K562 (cell line): ENCODE measurements around the gene TTC9B. TPM values are rescaled to one million over a fixed set of nuclear protein-coding genes. Genes with fewer than 3 reads are reported as not detected.
A peak's percentile ranks its signal among the peaks of the same experiment; 100 is the strongest.

ENCODE experiments used
- ARID3A ChIP-seq: IDR thresholded peaks from 2 replicates; pipeline ENCODE4 v1.6.1; 2012; ENCODE audit warnings: low read depth, low read length, improper control_type of control experiment, borderline replicate concordance
- CCAR2 ChIP-seq: fragments of 200-400 bp; formaldehyde crosslinking; IDR thresholded peaks from 2 replicates; pipeline ENCODE4 v1.6.1; 2017; ENCODE audit warnings: mild to moderate bottlenecking, low read depth, low read length
- CTCF ChIP-seq, 3 experiments: IDR thresholded peaks in 2 of 3; conservative IDR thresholded peaks in 1 of 3; 2 replicates each; pipeline ENCODE4 v1.5.1; 2011 to 2012; ENCODE audit warnings: low read length in 3 of 3, mild to moderate bottlenecking in 3 of 3, control low read depth in 2 of 3, improper control_type of control experiment in 1 of 3, inconsistent platforms in 1 of 3, low read depth in 1 of 3, mixed read lengths in 1 of 3, moderate library complexity in 1 of 3; ENCODE audit not compliant: insufficient read depth in 2 of 3
- ELF2 ChIP-seq: fragments of 250-450 bp; sonication (Bioruptor Pico); IDR thresholded peaks from 2 replicates; pipeline ENCODE4 v1.5.0; 2021; ENCODE audit warnings: mild to moderate bottlenecking
- HNRNPUL1 ChIP-seq: fragments of 200-400 bp; formaldehyde crosslinking; IDR thresholded peaks from 2 replicates; pipeline ENCODE4 v1.6.1; 2017; ENCODE audit warnings: low read length
- MTA1 ChIP-seq: fragments of 450-650 bp; IDR thresholded peaks from 2 replicates; pipeline ENCODE4 v1.6.1; 2017; ENCODE audit warnings: borderline replicate concordance
- NFYB ChIP-seq: IDR thresholded peaks from 2 replicates; pipeline ENCODE4 v1.6.1; 2011; ENCODE audit warnings: mild to moderate bottlenecking, moderate library complexity; ENCODE audit not compliant: insufficient read length; ENCODE audit errors: extremely low read depth
- NR3C1 ChIP-seq: sonication (generic); formaldehyde crosslinking; IDR thresholded peaks from 2 replicates; pipeline ENCODE4 v1.8.1; 2022; ENCODE audit warnings: missing genetic modification reagents
- SAFB ChIP-seq: fragments of 200-400 bp; formaldehyde crosslinking; IDR thresholded peaks from 2 replicates; pipeline ENCODE4 v1.6.1; 2017; ENCODE audit warnings: low read depth, low read length, borderline replicate concordance
- SETDB1 ChIP-seq: IDR thresholded peaks from one replicate; pipeline ENCODE4 v1.6.1; 2012; ENCODE audit warnings: low read length, control low read depth, inconsistent platforms
- XRCC3 ChIP-seq: fragments of 450-650 bp; IDR thresholded peaks from 2 replicates; pipeline ENCODE4 v1.6.1; 2017; ENCODE audit warnings: mild to moderate bottlenecking, moderate library complexity
- XRCC5 ChIP-seq: fragments of 200-400 bp; formaldehyde crosslinking; IDR thresholded peaks from 2 replicates; pipeline ENCODE4 v1.6.1; 2017; ENCODE audit warnings: low read depth, mild to moderate bottlenecking, low read length
- ZFP1 ChIP-seq: fragments of 450-650 bp; formaldehyde crosslinking; IDR thresholded peaks from 2 replicates; pipeline ENCODE4 v1.4.0; 2020; ENCODE audit warnings: mild to moderate bottlenecking, mixed read lengths
- ZNF121 ChIP-seq: sonication (generic); formaldehyde crosslinking; conservative IDR thresholded peaks from 2 replicates; pipeline ENCODE4 v1.8.0; 2022; ENCODE audit warnings: missing genetic modification reagents
- polyA plus RNA-seq, 8 experiments: library from polyadenylated mRNA; depleted of rRNA in 4 of 8; stranded (reverse) in 5 of 8; unstranded in 3 of 8; fragments of >200 nt; fragmentation: Nextera tagmentation in 2 of 8; fragmentation: Illumina TruSeq in 1 of 8; extraction: Ambion mirVana in 2 of 8; extraction: Trizol in 1 of 8; gene quantifications; 2 replicates each; pipeline versions ENCODE4 v1.2.1 to v1.2.3, GENCODE V29; 2011 to 2014; ENCODE audit warnings: inconsistent platforms in 1 of 8, missing spikeins in 1 of 8
- total RNA-seq, 7 experiments: library from RNA; depleted of rRNA in 6 of 7; stranded (reverse); fragments of >200 nt in 6 of 7; fragmentation: Illumina TruSeq in 2 of 7; extraction: Trizol in 2 of 7; gene quantifications; 2 replicates each; pipeline versions ENCODE4 v1.2.1 to v1.2.3, GENCODE V29; 2011 to 2021; ENCODE audit warnings: low replicate concordance in 1 of 7
- TF ChIP-seq, protein P1 (sequence below), 2 experiments: fragments of 450-650 bp in 1 of 2; sonication (generic) in 1 of 2; formaldehyde crosslinking in 1 of 2; IDR thresholded peaks; 2 replicates each; pipeline versions ENCODE4 v1.7.1 to v1.9.0; 2016 to 2022; ENCODE audit warnings: inconsistent platforms in 1 of 2, mild to moderate bottlenecking in 1 of 2, missing genetic modification reagents in 1 of 2

TTC9B gene
- total and polyA plus RNA-seq, 9 of the 15 experiments (the other 6 are each of a cell fraction or from before 2014, with no cell fraction given): 0.06 to 0.14 TPM; not detected in 7

DNA sequence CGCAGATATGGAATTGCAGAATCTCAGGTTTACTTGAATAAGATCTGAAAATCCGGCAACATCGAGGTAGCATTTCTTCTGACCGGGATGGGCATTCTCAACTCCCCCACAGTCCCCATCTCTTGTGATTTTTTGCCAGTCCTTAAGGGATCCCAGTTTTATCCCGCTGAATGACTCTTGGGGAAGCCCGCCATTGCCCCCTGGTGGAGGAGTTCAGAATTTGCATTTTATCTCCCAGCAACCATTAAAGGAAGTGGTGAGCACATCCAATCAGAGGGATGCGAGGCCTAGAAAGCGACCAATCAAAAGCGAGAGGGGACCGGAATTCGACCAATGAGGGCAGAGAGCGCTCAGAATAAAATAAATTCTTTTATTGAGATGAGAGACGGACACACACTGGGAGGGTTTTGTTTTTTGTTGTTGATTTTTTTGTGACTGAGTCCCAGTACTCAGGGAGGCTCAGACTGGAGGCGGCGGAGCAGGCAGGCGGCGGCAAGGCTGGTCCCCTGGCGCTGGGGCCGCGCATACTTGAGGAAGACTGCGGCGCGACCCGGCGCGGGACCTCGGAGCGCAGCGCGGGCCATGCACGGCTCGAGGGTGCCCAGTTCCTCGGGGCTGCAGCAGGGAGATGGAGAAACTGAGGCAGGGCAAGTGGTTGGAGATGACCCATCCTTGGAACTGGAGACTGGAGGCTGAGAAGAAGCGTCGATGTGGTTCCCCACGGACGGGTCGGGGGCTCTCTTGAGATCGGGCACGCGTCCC is 3.9 kb upstream of the TTC9B start (continued):
- TF ChIP-seq, protein P1, sequence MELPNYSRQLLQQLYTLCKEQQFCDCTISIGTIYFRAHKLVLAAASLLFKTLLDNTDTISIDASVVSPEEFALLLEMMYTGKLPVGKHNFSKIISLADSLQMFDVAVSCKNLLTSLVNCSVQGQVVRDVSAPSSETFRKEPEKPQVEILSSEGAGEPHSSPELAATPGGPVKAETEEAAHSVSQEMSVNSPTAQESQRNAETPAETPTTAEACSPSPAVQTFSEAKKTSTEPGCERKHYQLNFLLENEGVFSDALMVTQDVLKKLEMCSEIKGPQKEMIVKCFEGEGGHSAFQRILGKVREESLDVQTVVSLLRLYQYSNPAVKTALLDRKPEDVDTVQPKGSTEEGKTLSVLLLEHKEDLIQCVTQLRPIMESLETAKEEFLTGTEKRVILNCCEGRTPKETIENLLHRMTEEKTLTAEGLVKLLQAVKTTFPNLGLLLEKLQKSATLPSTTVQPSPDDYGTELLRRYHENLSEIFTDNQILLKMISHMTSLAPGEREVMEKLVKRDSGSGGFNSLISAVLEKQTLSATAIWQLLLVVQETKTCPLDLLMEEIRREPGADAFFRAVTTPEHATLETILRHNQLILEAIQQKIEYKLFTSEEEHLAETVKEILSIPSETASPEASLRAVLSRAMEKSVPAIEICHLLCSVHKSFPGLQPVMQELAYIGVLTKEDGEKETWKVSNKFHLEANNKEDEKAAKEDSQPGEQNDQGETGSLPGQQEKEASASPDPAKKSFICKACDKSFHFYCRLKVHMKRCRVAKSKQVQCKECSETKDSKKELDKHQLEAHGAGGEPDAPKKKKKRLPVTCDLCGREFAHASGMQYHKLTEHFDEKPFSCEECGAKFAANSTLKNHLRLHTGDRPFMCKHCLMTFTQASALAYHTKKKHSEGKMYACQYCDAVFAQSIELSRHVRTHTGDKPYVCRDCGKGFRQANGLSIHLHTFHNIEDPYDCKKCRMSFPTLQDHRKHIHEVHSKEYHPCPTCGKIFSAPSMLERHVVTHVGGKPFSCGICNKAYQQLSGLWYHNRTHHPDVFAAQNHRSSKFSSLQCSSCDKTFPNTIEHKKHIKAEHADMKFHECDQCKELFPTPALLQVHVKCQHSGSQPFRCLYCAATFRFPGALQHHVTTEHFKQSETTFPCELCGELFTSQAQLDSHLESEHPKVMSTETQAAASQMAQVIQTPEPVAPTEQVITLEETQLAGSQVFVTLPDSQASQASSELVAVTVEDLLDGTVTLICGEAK (IDR thresholded peaks at IDR 0.05): peak; percentile 51; the same call in 1 of the 2 replicates
- TF ChIP-seq, protein P1 (CRISPR knock-in tag; IDR thresholded peaks at IDR 0.05): no peak
- TF ChIP-seq MTA1 (no peak), XRCC3 (no peak), SETDB1 (no peak), HNRNPUL1 (no peak), ZFP1 (CRISPR knock-in tag) (no peak), ARID3A (no peak), XRCC5 (0 out of 2 replicates have a peak, but pooled peaks have one; percentile 34), ZNF121 (no peak), CTCF (IDR thresholded peaks at IDR 0.05 in 2 of 3, conservative IDR thresholded peaks at IDR 0.05 in 1 of 3; ENCODE audit: insufficient read depth in 2 of 3, low read depth in 1 of 3, low read length in 3 of 3) (peak; percentile 79 to 94 (median 91)), ELF2 (CRISPR knock-in tag) (no peak), NR3C1 (no peak), SAFB (no peak), NFYB (peak; percentile 99), CCAR2 (no peak)
